Left hindlimb (tissue), 1 donor: ENCODE data around the gene RTBDN.

Experiments used
- DNase-seq: peaks from one replicate; pipeline ENCODE4 v3.0.0-alpha.2; 2018

Gene RTBDN

GRCh38 chr19:12791345-12792050 lies 42.9 kb downstream of the RTBDN start, which contains the start of gene JUNB:
Gene JUNB (plus strand): TSS chr19:12791486. CDS start chr19:12791772, 286 bp downstream.
- peak; percentile 98 for DNase-seq

GRCh38 chr19:12790628-12791344 lies 43.6 kb downstream of the RTBDN start:
- DNase-seq = no peak

GRCh38 chr19:12789904-12790619 lies 44.3 kb downstream of the RTBDN start:
- DNase-seq = peak; percentile 97

- no peak for DNase-seq
These were observed 45.1 kb downstream of the RTBDN start for GRCh38 chr19:12789098-12789903.

- DNase-seq = peak; percentile 86
These were observed 45.7 kb downstream of the RTBDN start for GRCh38 chr19:12788682-12789097.

- DNase-seq = no peak
These were observed 46.2 kb downstream of the RTBDN start for GRCh38 chr19:12788042-12788681.

GRCh38 chr19:12787458-12787857 lies 46.9 kb downstream of the RTBDN start:
- no peak for DNase-seq

- no peak for DNase-seq
These were observed 47.4 kb downstream of the RTBDN start for GRCh38 chr19:12786952-12787351.

- no peak for DNase-seq
These were observed 48.1 kb downstream of the RTBDN start for GRCh38 chr19:12786141-12786870.

GRCh38 chr19:12785431-12786031 lies 48.8 kb downstream of the RTBDN start:
- DNase-seq = no peak

GRCh38 chr19:12784871-12785430 lies 49.4 kb downstream of the RTBDN start:
- DNase-seq = no peak

- no peak for DNase-seq
These were observed 49.9 kb downstream of the RTBDN start for GRCh38 chr19:12784394-12784870.

- DNase-seq = no peak
These were observed 50.5 kb downstream of the RTBDN start for GRCh38 chr19:12783849-12784393.

- DNase-seq = no peak
These were observed 51.0 kb downstream of the RTBDN start for GRCh38 chr19:12783291-12783848.

- DNase-seq = peak; percentile 93
These were observed 51.7 kb downstream of the RTBDN start for GRCh38 chr19:12782424-12783290.

GRCh38 chr19:12782174-12782423 lies 52.3 kb downstream of the RTBDN start:
- DNase-seq = no peak

- peak; percentile 92 for DNase-seq
These were observed 55.0 kb downstream of the RTBDN start for GRCh38 chr19:12779162-12779993.

GRCh38 chr19:12778905-12779161 lies 55.5 kb downstream of the RTBDN start:
- no peak for DNase-seq
